ENCODE results near the gene ERI3.

ERI3 gene

DNA sequence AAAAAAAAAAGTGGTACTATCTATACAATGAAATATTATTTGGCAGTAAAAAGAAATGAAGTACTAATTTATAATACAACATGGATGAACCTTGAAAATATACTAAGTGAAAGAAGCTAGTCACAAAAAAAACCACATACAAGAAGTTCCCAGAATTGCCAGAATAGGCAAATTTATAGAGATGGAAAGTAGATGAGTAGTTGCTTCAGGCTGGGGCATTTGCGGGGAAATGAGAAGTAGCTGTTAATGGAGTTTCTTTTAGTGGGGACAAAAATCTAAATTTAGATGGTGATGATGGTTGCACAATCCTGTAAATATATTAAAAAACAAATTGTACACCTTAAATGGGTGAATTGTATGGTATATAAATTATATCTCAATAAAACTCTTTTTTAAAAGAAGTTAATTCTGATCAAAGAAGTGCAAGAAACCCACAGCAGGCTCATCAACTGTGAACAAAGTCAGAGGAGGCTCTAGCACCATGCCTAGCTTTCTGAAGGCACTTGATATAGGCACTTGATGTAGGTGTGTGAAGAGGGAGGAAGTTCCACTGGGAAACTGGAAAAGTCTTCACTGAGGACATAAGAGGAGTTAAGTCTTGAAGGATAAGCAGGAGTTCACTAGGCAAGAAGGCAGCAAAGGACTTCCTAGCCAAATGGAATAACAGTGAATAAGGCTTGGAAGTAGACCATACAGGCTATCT lies 89.2 kb downstream of the ERI3 start:
- no peak for ATAC-seq (replicated peaks)
- Mint-ChIP-seq H3K27me3 (no peaks in the 10 kb centered on the region), H3K4me3 (no peak overlapping the region), H3K27ac (no peak overlapping the region), H3K4me1 (ENCODE audit: low read depth in 2 of 2) (peaks cover 5 to 8% of the 10 kb centered on the region in 2 donors), H3K9me3 (no peaks in the 10 kb centered on the region), H3K36me3 (ENCODE audit: insufficient read depth) (peaks cover 3% of the 10 kb centered on the region)
- DNase-seq, result no peak

DNA sequence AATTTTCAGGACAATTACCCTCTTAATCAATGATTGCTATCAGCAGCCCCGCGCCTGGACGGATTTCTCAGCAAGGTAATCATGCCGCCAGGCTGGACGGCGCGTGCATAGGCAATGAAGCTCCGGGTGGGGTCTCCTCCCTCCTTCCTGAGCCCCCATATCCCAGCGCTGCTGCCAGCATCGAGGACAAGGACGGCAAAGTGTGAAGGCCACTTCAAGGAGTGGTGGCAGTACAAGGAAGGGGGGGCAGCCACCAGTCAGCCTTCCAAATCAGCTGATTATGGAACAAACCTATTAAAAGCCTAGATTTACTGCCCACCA lies 90.6 kb downstream of the ERI3 start:
- H3K4me1 Mint-ChIP-seq (ENCODE audit: low read depth in 2 of 2), result peaks cover 5 to 6% of the 10 kb centered on the region in 2 donors
- no peak for ATAC-seq (replicated peaks)
- no peaks in the 10 kb centered on the region for H3K27me3 Mint-ChIP-seq
- H3K27ac Mint-ChIP-seq, result no peak overlapping the region
- H3K36me3 Mint-ChIP-seq (ENCODE audit: insufficient read depth), result peaks cover 3% of the 10 kb centered on the region
- no peak for DNase-seq
- no peak overlapping the region for H3K4me3 Mint-ChIP-seq
- no peaks in the 10 kb centered on the region for H3K9me3 Mint-ChIP-seq

DNA sequence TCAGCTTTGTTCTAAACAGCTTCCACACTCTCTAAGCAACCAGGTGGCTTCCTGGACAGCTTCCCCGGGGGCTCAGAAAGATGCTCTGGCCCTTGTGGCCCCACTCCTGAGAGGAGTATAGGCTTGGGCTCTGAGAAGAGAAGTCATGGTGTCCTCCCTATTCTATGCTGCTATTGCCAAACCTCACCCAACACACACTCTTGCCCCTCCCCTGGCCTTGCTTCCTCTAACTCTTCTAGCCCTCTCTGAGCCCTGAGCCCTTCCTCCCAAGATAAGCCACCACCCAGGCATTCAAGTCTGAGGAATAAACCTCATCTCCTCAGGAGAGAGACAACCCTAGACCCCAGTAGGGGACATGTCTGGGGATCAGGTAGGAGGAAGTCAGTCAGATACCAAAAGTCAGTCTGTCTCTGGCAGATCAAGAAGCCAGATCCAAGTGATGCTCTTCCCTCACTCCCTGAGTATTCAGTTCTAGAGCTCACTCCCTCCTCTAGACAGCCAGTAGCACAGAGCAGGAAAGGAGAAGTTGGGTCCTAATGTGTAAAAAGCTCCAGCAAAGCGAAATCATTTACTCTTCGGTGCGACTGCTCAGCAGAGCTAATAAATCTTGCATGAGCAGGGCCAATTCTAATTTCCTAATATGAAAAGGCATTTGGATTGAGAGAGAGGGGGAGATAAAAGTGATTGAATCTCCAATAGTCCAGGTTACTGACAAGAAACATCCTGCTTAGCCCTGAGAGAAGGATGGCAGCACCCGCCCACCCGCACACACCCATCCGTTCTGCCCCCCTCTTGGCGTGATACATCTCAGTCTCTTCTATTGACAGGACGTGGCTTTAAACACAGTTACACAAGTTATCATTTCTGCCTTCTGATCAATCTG lies 91.2 kb downstream of the ERI3 start:
- peaks cover 5 to 6% of the 10 kb centered on the region in 2 donors for H3K4me1 Mint-ChIP-seq (ENCODE audit: low read depth in 2 of 2)
- H3K27ac Mint-ChIP-seq, result peak overlapping the region in 1 of 2 donors; percentile 57
- H3K36me3 Mint-ChIP-seq (ENCODE audit: insufficient read depth), result peaks cover 3% of the 10 kb centered on the region
- no peak for DNase-seq
- no peak overlapping the region for H3K4me3 Mint-ChIP-seq
- H3K9me3 Mint-ChIP-seq, result no peaks in the 10 kb centered on the region
- H3K27me3 Mint-ChIP-seq, result no peaks in the 10 kb centered on the region
- no peak for ATAC-seq (replicated peaks)

DNA sequence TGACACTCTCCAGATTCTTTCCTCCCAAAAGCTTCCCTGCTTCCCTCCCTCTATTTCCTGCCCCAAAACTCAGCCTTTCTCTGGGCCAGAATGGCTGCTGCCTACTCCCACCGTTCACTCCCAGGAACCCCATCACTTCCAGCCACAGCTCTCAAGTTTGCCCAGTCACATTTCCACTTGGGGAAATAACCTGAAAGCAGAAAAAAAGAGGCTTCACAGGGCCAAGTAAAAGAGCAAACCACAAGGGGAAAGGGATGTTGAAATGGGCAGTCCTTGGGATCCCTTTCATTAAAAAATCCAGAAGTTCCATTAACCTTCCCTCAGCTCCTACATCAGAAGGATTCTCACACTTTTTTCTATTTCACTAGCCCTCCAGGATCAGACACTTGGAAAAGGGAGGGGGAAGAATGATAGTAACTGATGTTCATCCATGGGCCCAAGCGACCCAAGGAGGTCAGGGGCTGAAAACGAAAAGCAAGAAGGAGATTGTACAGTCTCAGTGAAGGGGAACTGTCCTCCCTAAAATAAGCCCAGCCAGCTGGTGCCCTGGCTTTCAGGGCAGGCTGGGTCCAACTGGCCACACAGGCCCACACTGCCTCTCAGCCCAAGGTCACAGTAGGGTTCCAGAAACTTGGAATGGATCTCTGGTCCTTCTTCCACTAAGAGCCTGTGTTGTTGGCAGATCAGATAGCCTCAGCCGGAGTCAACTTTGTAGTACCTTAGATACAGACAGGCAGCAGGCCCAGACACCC lies 92.1 kb downstream of the ERI3 start:
- DNase-seq (no peak), ATAC-seq (replicated peaks) (no peak)
- no peaks in the 10 kb centered on the region for H3K9me3 Mint-ChIP-seq
- no peaks in the 10 kb centered on the region for H3K27me3 Mint-ChIP-seq
- peaks cover 3% of the 10 kb centered on the region for H3K36me3 Mint-ChIP-seq (ENCODE audit: insufficient read depth)
- H3K4me1 Mint-ChIP-seq (ENCODE audit: low read depth in 2 of 2), result peaks cover 5 to 10% of the 10 kb centered on the region in 2 donors
- H3K27ac Mint-ChIP-seq, result no peak overlapping the region
- H3K4me3 Mint-ChIP-seq, result no peak overlapping the region

DNA sequence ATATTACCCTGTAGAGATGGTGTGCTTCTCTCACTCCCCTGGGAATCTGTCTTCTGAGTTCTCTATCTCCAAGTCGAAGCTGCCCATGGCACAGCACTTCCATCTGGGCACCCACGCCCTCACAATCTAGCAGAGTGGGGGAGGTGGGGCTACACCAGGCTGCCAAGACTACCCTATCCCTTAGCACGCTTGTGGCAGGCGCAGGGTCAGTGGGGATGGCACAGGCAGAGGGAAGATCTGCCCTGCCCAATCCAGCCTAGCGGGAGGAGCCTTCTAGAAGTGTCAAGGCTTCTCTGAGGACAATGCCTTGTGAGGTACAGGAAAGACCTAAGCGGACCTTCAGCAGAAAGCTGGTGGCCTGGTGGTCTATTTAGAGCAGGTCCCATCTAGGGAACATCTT lies 92.6 kb downstream of the ERI3 start:
- Mint-ChIP-seq H3K36me3 (ENCODE audit: insufficient read depth) (peaks cover 3% of the 10 kb centered on the region), H3K9me3 (no peaks in the 10 kb centered on the region), H3K27ac (peak overlapping the region in 1 of 2 donors; percentile 9), H3K27me3 (no peaks in the 10 kb centered on the region), H3K4me1 (ENCODE audit: low read depth in 2 of 2) (peaks cover 5 to 10% of the 10 kb centered on the region in 2 donors), H3K4me3 (no peak overlapping the region)
- ATAC-seq (replicated peaks) (no peak), DNase-seq (no peak)

DNA sequence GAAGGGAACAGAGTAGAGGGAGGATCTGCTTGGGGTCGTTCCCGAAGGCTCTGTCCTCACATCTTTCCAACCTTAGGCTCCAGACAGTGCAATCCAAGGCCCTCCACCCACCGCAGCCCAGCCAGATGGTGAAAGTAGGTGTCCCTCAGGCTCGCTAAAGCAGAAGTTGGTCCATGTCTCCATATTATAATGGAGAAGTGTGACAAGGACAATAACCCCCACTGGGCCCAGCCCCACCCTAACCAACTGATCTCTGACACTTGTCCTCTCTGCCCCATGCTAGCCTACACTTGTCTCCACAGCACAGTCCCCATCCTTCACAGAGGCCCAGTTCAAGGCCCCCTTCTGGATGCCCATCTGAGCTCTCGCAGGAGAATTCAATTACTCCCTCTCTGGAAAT lies 93.1 kb downstream of the ERI3 start:
- H3K9me3 Mint-ChIP-seq, result no peaks in the 10 kb centered on the region
- no peaks in the 10 kb centered on the region for H3K27me3 Mint-ChIP-seq
- no peak overlapping the region for H3K4me3 Mint-ChIP-seq
- ATAC-seq (replicated peaks), result no peak
- peaks cover 5 to 9% of the 10 kb centered on the region in 2 donors for H3K4me1 Mint-ChIP-seq (ENCODE audit: low read depth in 2 of 2)
- peak overlapping the region in 1 of 2 donors; percentile 9 for H3K27ac Mint-ChIP-seq
- no peak for DNase-seq
- peaks cover 3% of the 10 kb centered on the region for H3K36me3 Mint-ChIP-seq (ENCODE audit: insufficient read depth)

DNA sequence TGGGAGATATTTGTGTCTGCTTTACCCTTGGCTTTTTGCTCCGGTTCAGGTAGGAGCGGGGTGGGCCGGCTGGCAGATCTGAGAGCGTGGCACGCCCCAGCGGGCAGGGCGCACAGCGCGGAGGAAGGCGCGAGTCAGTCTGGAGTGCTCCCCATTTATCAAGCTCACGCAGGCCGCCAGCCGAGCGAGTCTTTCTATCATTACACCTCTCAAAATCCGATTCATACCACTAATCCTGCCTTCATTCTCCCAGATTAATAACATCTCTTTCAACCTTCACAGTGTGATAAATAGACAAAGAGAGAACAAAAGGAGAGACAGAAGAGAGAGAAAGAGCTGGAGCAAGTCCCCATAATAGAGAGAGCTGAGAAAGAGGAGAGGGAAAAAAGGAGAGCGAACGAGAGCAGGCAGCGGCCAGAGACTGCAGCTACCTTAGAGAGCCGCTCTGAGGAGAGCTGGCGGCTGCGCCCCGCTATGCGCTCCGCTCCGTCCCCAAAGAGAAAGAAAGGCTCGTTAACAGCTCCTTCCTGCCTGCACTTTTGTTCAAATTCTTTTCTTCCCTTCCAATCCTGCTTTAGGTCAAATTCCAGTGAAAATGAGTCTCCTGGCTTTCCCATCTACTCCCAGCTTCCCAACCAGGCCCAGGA lies 93.8 kb downstream of the ERI3 start:
- peaks cover 3% of the 10 kb centered on the region for H3K36me3 Mint-ChIP-seq (ENCODE audit: insufficient read depth)
- H3K4me1 Mint-ChIP-seq (ENCODE audit: low read depth in 2 of 2), result peaks cover 5 to 7% of the 10 kb centered on the region in 2 donors
- no peak overlapping the region for H3K4me3 Mint-ChIP-seq
- ATAC-seq (replicated peaks) (no peak), DNase-seq (no peak)
- no peak overlapping the region for H3K27ac Mint-ChIP-seq
- no peaks in the 10 kb centered on the region for H3K9me3 Mint-ChIP-seq
- H3K27me3 Mint-ChIP-seq, result no peaks in the 10 kb centered on the region

DNA sequence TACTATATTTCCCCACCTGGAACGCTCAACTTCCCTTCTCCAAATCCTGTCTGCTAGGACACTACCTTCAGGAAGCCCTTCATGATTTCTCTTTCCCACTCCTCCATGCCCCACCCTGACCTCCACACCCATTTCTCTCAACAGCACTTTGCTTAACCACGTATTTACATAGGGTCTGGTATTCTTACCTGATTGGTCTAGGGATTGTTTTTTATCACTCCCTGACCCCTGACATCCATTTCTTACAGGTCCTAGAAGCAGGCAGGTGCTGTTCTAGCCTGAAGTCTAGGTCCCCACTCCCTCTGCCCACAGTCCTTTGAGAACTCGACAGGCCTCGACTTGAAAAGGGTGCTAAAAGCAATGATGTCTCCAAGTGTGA lies 94.3 kb downstream of the ERI3 start:
- H3K36me3 Mint-ChIP-seq (ENCODE audit: insufficient read depth), result peaks cover 3% of the 10 kb centered on the region
- H3K4me1 Mint-ChIP-seq (ENCODE audit: low read depth in 2 of 2), result peaks cover 5 to 7% of the 10 kb centered on the region in 2 donors
- DNase-seq, result no peak
- no peak overlapping the region for H3K4me3 Mint-ChIP-seq
- no peaks in the 10 kb centered on the region for H3K27me3 Mint-ChIP-seq
- no peaks in the 10 kb centered on the region for H3K9me3 Mint-ChIP-seq
- H3K27ac Mint-ChIP-seq, result no peak overlapping the region
- no peak for ATAC-seq (replicated peaks)

DNA sequence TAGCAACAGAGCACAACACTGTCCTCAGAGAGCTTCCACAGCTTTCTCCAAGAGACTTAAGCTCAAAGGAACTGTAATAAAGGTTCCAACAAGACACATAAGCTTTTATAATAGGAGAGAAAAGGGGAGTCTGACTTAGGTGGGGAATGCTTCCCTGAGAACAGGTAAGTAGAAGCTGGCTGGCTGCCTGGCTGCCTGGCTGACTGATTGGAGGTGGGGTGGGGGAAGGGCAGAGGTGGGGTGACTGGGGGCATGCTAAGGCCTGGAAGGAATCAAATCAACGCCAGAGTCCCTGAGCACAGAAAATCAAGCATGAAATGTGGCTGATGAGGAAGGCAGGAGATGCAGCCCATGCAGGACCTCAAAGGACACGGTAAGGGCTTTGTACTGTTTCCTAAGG lies 96.0 kb downstream of the ERI3 start:
- DNase-seq, result no peak
- Mint-ChIP-seq H3K4me1 (ENCODE audit: low read depth in 2 of 2) (peaks cover 5 to 6% of the 10 kb centered on the region in 2 donors), H3K27me3 (no peaks in the 10 kb centered on the region), H3K36me3 (ENCODE audit: insufficient read depth) (peaks cover 3% of the 10 kb centered on the region), H3K4me3 (no peak overlapping the region), H3K27ac (no peak overlapping the region), H3K9me3 (no peaks in the 10 kb centered on the region)
- ATAC-seq (replicated peaks), result no peak

DNA sequence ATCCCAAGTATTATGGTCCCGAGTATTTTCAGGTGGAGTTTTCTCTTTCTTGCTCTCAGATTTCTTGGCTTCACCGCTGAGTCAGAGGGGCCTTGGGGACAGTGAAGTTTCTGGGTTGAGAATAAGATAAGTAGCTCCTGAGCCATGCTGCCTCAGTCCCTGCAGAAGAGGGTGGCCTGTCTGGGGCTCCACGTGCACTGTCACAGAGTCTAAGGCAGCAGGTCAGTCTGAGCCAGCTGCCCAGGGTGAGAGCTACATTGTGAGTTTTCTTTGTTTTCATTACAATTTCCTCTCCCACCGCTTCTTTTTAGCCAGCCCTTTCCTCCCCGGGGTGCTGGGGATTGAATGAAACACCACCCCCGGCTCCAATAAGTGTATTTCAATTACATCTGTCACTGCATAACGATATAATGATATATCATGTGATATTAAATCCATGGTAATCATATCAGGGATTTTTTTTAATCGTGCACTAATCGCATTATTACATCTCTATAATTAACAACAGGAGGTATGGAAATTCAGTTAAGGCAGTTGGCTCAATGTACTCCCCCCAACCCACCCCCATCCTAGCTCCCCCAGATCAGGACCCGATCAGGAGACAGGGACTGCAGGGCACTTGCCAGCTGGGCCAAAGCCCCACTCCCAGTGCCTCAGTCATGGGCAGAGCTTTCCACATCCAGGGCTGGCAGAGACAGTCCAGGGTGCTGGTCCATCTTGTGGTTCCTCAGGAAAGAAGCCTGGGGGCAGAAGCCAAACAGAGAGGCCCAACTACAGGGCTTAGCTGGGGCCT lies 98.1 kb downstream of the ERI3 start:
- DNase-seq (no peak), ATAC-seq (replicated peaks) (no peak)
- peaks cover 5 to 6% of the 10 kb centered on the region in 2 donors for H3K4me1 Mint-ChIP-seq (ENCODE audit: low read depth in 2 of 2)
- no peaks in the 10 kb centered on the region for H3K9me3 Mint-ChIP-seq
- no peak overlapping the region for H3K4me3 Mint-ChIP-seq
- no peaks in the 10 kb centered on the region for H3K36me3 Mint-ChIP-seq (ENCODE audit: insufficient read depth)
- no peaks in the 10 kb centered on the region for H3K27me3 Mint-ChIP-seq
- no peak overlapping the region for H3K27ac Mint-ChIP-seq

DNA sequence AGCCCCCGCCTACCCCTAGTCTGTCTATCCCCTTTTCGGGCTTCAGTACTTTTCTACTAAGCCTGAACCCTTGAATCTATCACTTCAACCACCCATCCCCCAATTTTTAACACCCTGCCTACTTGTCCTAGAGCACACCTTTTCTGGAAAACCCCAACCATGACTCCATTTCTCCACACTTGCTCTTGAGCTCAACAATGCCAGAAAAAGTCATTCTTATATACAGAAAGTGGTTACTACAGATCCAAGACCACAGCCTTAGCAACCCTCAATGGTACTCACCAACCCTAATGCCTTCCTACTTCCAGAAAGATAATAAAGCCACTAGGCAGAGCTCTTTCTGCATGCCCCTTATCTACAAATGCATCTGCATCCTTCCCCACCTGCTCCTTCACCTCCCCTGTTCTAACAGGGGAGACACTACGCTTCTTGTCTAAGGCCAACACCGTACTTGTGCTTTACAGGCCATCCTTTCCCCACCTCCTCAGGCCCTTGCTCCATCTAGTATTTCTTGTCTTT lies 100.6 kb downstream of the ERI3 start:
- H3K9me3 Mint-ChIP-seq, result no peaks in the 10 kb centered on the region
- DNase-seq (no peak), ATAC-seq (replicated peaks) (no peak)
- peaks cover 0 to 4% of the 10 kb centered on the region in 2 donors for H3K4me1 Mint-ChIP-seq (ENCODE audit: low read depth in 2 of 2)
- no peaks in the 10 kb centered on the region for H3K27me3 Mint-ChIP-seq
- no peaks in the 10 kb centered on the region for H3K36me3 Mint-ChIP-seq (ENCODE audit: insufficient read depth)
- no peak overlapping the region for H3K27ac Mint-ChIP-seq
- no peak overlapping the region for H3K4me3 Mint-ChIP-seq

DNA sequence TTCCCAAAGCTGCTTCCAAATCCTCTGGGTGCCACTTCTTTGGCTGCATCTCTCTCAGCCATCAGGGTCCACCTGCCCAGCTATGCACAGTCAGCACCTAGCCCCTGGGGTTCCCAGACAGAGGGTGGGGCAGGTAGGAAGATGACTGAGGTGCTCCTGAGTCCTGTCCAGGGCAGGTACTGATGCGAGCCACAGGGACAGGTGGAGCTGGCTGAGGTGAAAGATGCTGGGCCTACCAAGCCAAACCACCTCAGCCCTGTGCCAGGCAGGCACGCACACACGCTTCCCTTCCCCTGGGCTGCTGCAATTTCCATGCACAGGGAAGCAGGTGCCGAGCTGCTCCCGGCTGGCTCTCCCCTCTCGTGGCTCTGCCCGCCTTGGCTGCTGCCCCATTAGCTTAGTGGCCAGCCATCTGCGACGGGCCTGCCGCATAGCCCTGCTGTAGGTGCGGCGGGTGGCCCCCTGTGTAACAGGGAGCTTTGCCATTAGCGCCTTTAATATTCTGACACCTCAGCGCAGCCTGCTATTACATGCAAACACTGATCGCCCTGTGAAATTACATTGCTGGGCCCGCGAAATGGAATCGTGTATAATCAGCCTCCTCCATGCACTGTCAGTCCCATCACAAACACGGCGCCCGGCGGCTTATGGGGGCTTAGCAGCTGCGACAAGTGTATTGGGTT lies 102.9 kb downstream of the ERI3 start:
- Mint-ChIP-seq H3K27ac (no peak overlapping the region), H3K36me3 (ENCODE audit: insufficient read depth) (no peaks in the 10 kb centered on the region), H3K4me3 (no peak overlapping the region), H3K4me1 (ENCODE audit: low read depth in 2 of 2) (no peaks in the 10 kb centered on the region), H3K9me3 (no peaks in the 10 kb centered on the region), H3K27me3 (no peaks in the 10 kb centered on the region)
- ATAC-seq (replicated peaks) (no peak), DNase-seq (no peak)
